ENCODE results near the gene PCLO. TPM values are rescaled to one million over a fixed set of nuclear protein-coding genes. Genes with fewer than 3 reads are reported as not detected.

Gene PCLO
- total RNA-seq, 1 donor from 2014 or later, result 0.52 TPM

GRCh38 chr7:83020161-83020560, 142.5 kb downstream of the PCLO start:
- Histone ChIP-seq H3K4me1 (ENCODE audit: control insufficient read depth in 3 of 3, insufficient read depth in 3 of 3, low read length in 3 of 3) (no peaks in the 10 kb centered on the region), H3K27ac (ENCODE audit: low read depth, low read length) (no peak overlapping the region), H3K27me3 (ENCODE audit: control insufficient read depth in 3 of 3, insufficient read depth in 3 of 3, low read length in 3 of 3) (no peaks in the 10 kb centered on the region), H3K9me3 (ENCODE audit: control insufficient read depth in 3 of 3, low read length in 3 of 3) (peaks cover 0 to 4% (median 0%) of the 10 kb centered on the region in 3 donors), H3K4me3 (ENCODE audit: low read length in 3 of 3) (no peak overlapping the region), H3K36me3 (ENCODE audit: control insufficient read depth in 3 of 3, insufficient read depth in 3 of 3, low read length in 3 of 3) (no peaks in the 10 kb centered on the region), H3K9ac (ENCODE audit: low read depth in 1 of 3, low read length in 3 of 3) (no peak overlapping the region)

GRCh38 chr7:83015916-83016315, 146.8 kb downstream of the PCLO start:
- Histone ChIP-seq H3K4me1 (ENCODE audit: control insufficient read depth in 3 of 3, insufficient read depth in 3 of 3, low read length in 3 of 3) (no peaks in the 10 kb centered on the region), H3K27ac (ENCODE audit: low read depth, low read length) (no peak overlapping the region), H3K9me3 (ENCODE audit: control insufficient read depth in 3 of 3, low read length in 3 of 3) (peaks cover 0 to 2% (median 0%) of the 10 kb centered on the region in 3 donors), H3K4me3 (ENCODE audit: low read length in 3 of 3) (no peak overlapping the region), H3K27me3 (ENCODE audit: control insufficient read depth in 3 of 3, insufficient read depth in 3 of 3, low read length in 3 of 3) (no peaks in the 10 kb centered on the region), H3K9ac (ENCODE audit: low read depth in 1 of 3, low read length in 3 of 3) (no peak overlapping the region), H3K36me3 (ENCODE audit: control insufficient read depth in 3 of 3, insufficient read depth in 3 of 3, low read length in 3 of 3) (no peaks in the 10 kb centered on the region)

DNA sequence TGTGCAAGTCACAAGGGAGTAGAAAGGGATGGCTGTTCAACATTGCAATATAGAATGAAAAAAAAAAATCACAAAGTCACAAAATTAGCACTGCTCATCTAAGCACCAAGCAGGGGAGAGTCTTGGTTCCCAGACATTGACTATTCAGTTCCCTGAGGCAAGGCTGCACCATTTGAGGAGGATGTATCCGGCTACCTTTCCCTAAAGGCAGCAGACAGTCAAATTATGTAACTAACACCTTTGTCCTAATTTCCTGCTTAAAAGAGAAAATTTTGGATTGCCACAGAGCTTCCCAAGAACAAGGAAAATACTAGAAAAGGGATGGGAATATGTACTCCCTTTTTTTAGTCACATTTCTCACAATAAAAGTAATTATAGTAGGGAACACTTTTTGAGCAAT, 148.1 kb downstream of the PCLO start:
- Histone ChIP-seq H3K27ac (ENCODE audit: low read depth, low read length) (no peak overlapping the region), H3K9me3 (ENCODE audit: control insufficient read depth in 3 of 3, low read length in 3 of 3) (no peaks in the 10 kb centered on the region), H3K4me3 (ENCODE audit: low read length in 3 of 3) (no peak overlapping the region), H3K27me3 (ENCODE audit: control insufficient read depth in 3 of 3, insufficient read depth in 3 of 3, low read length in 3 of 3) (no peaks in the 10 kb centered on the region), H3K9ac (ENCODE audit: low read depth in 1 of 3, low read length in 3 of 3) (no peak overlapping the region), H3K36me3 (ENCODE audit: control insufficient read depth in 3 of 3, insufficient read depth in 3 of 3, low read length in 3 of 3) (no peaks in the 10 kb centered on the region), H3K4me1 (ENCODE audit: control insufficient read depth in 3 of 3, insufficient read depth in 3 of 3, low read length in 3 of 3) (no peaks in the 10 kb centered on the region)

DNA sequence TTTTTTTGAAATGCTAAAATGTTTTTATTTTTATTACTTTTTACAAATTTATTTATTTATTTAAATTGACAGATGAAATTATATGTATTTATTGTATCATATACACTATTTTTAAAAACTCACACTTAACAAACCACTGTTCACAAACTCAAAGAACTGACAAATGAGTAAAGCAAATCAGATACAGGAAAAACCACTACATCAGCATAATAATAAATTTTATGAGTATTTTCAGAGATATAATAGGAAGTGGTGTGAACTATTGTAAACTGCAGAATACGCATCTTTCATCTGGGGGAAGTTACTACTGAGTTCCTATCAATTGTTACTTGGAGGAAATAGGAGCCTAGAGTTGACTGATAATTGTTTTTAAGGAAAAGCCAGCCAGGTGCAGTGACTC, 150.7 kb downstream of the PCLO start:
- Histone ChIP-seq H3K9me3 (ENCODE audit: control insufficient read depth in 3 of 3, low read length in 3 of 3) (no peaks in the 10 kb centered on the region), H3K4me3 (ENCODE audit: low read length in 3 of 3) (no peak overlapping the region), H3K36me3 (ENCODE audit: control insufficient read depth in 3 of 3, insufficient read depth in 3 of 3, low read length in 3 of 3) (no peaks in the 10 kb centered on the region), H3K27ac (ENCODE audit: low read depth, low read length) (no peak overlapping the region), H3K27me3 (ENCODE audit: control insufficient read depth in 3 of 3, insufficient read depth in 3 of 3, low read length in 3 of 3) (no peaks in the 10 kb centered on the region), H3K4me1 (ENCODE audit: control insufficient read depth in 3 of 3, insufficient read depth in 3 of 3, low read length in 3 of 3) (no peaks in the 10 kb centered on the region), H3K9ac (ENCODE audit: low read depth in 1 of 3, low read length in 3 of 3) (no peak overlapping the region)

DNA sequence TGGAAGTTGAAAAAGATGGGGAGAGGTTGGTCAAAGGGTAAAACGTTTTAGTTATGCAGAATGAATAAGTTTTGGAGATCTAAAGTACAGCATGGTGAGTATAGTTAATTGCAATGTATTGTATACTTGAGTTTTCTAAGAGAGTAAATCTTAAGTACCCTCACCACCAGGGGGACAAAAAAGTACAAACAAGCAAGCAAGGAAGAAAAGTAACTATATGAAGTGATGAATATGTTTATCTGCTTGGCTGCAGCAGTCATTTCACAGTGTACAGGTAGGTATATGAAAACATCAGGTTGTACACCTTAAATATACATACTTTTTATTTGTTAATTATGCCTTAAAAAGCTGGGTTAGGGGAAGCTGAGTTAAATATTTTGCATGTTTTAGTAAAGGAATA, 157.3 kb downstream of the PCLO start:
- no peak overlapping the region for H3K9ac ChIP-seq (ENCODE audit: low read depth in 1 of 3, low read length in 3 of 3)

DNA sequence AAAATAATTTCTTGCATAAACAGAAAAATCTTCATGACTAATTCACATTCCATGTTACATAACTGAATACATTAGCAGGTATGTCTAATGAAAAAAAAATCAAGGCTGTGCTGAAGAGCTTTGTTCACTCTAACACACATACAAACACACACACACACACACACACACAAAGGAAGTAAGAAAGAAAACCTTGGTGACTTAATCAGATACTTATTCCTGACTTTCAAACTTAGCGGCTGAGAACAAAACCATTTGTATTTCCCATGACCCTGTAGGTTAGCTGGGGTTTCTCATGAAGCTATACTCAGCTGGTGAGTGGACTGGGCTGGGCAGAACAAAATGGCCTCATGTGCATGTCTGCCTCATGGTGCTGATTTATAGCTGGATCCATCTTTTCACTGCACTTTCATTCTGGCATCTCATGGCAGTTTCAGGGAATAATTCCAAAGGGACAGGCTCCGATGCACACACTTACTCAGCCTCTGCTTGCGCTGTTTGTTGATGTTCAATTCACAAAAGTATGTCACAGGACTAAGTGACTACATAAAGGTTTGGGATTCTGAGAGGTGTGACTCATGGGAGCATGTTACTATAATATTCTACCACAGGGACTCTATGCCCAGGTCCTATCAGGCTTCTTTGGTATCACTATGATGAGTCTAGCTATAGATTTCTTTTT, 161.2 kb downstream of the PCLO start:
- Histone ChIP-seq H3K4me1 (ENCODE audit: control insufficient read depth in 3 of 3, insufficient read depth in 3 of 3, low read length in 3 of 3) (no peaks in the 10 kb centered on the region), H3K27me3 (ENCODE audit: control insufficient read depth in 3 of 3, insufficient read depth in 3 of 3, low read length in 3 of 3) (no peaks in the 10 kb centered on the region), H3K9ac (ENCODE audit: low read depth in 1 of 3, low read length in 3 of 3) (no peak overlapping the region), H3K9me3 (ENCODE audit: control insufficient read depth in 3 of 3, low read length in 3 of 3) (peaks cover 0 to 2% (median 0%) of the 10 kb centered on the region in 3 donors), H3K27ac (ENCODE audit: low read depth, low read length) (no peak overlapping the region), H3K36me3 (ENCODE audit: control insufficient read depth in 3 of 3, insufficient read depth in 3 of 3, low read length in 3 of 3) (no peaks in the 10 kb centered on the region), H3K4me3 (ENCODE audit: low read length in 3 of 3) (no peak overlapping the region)

More for the DNA sequence above, 157.3 kb downstream of the PCLO start:
- H3K27ac ChIP-seq (ENCODE audit: low read depth, low read length), result no peak overlapping the region
- H3K27me3 ChIP-seq (ENCODE audit: control insufficient read depth in 3 of 3, insufficient read depth in 3 of 3, low read length in 3 of 3), result no peaks in the 10 kb centered on the region
- no peaks in the 10 kb centered on the region for H3K4me1 ChIP-seq (ENCODE audit: control insufficient read depth in 3 of 3, insufficient read depth in 3 of 3, low read length in 3 of 3)
- no peaks in the 10 kb centered on the region for H3K36me3 ChIP-seq (ENCODE audit: control insufficient read depth in 3 of 3, insufficient read depth in 3 of 3, low read length in 3 of 3)
- H3K9me3 ChIP-seq (ENCODE audit: control insufficient read depth in 3 of 3, low read length in 3 of 3), result peaks cover 0 to 2% (median 0%) of the 10 kb centered on the region in 3 donors
- no peak overlapping the region for H3K4me3 ChIP-seq (ENCODE audit: low read length in 3 of 3)

GRCh38 chr7:82998436-82998835, 164.2 kb downstream of the PCLO start:
- Histone ChIP-seq H3K36me3 (ENCODE audit: control insufficient read depth in 3 of 3, insufficient read depth in 3 of 3, low read length in 3 of 3) (no peaks in the 10 kb centered on the region), H3K27ac (ENCODE audit: low read depth, low read length) (no peak overlapping the region), H3K9me3 (ENCODE audit: control insufficient read depth in 3 of 3, low read length in 3 of 3) (peaks cover 0 to under 1% (median 0%) of the 10 kb centered on the region in 3 donors), H3K9ac (ENCODE audit: low read depth in 1 of 3, low read length in 3 of 3) (no peak overlapping the region), H3K4me3 (ENCODE audit: low read length in 3 of 3) (no peak overlapping the region), H3K27me3 (ENCODE audit: control insufficient read depth in 3 of 3, insufficient read depth in 3 of 3, low read length in 3 of 3) (no peaks in the 10 kb centered on the region), H3K4me1 (ENCODE audit: control insufficient read depth in 3 of 3, insufficient read depth in 3 of 3, low read length in 3 of 3) (no peaks in the 10 kb centered on the region)

GRCh38 chr7:82985144-82985802, 177.4 kb downstream of the PCLO start:
- no peak overlapping the region for H3K4me3 ChIP-seq (ENCODE audit: low read length in 3 of 3)
- no peaks in the 10 kb centered on the region for H3K4me1 ChIP-seq (ENCODE audit: control insufficient read depth in 3 of 3, insufficient read depth in 3 of 3, low read length in 3 of 3)
- H3K9ac ChIP-seq (ENCODE audit: low read depth in 1 of 3, low read length in 3 of 3), result no peak overlapping the region
- no peaks in the 10 kb centered on the region for H3K27me3 ChIP-seq (ENCODE audit: control insufficient read depth in 3 of 3, insufficient read depth in 3 of 3, low read length in 3 of 3)
- H3K27ac ChIP-seq (ENCODE audit: low read depth, low read length), result no peak overlapping the region
- H3K36me3 ChIP-seq (ENCODE audit: control insufficient read depth in 3 of 3, insufficient read depth in 3 of 3, low read length in 3 of 3), result no peaks in the 10 kb centered on the region
- no peaks in the 10 kb centered on the region for H3K9me3 ChIP-seq (ENCODE audit: control insufficient read depth in 3 of 3, low read length in 3 of 3)

DNA sequence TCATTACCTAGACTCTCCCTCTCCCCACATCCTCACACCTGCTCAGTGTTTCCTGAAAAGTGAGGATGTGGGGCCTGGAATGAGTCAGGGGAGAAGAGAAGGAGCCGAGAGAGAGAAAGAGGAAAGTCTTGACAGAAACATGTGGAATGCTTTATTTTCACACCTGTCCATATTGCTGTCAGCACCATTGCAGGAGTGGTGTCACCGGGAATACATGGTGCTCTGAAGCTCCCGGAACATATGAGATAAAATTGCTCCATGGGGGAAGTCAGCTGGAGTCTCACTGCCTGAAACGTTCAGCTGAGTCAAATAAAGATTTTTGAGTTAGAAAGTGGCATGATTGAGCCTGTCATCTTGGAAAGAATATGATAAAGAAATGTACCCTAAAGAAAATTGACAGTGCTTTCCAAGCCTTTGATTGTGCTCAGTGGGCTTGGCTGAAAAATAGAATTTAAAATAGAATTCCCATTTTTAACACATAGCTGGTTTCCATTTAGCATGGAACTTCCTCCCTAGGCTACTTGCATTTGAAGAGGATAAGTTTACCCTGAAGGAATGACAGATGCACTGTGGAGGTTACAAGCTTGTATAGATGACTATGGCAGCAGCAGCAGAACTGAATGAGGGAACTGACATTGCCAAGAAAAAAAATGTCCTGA, 182.4 kb downstream of the PCLO start:
- H3K27ac ChIP-seq (ENCODE audit: low read depth, low read length), result no peak overlapping the region
- no peaks in the 10 kb centered on the region for H3K4me1 ChIP-seq (ENCODE audit: control insufficient read depth in 3 of 3, insufficient read depth in 3 of 3, low read length in 3 of 3)
- H3K9ac ChIP-seq (ENCODE audit: low read depth in 1 of 3, low read length in 3 of 3), result no peak overlapping the region
- H3K9me3 ChIP-seq (ENCODE audit: control insufficient read depth in 3 of 3, low read length in 3 of 3), result no peaks in the 10 kb centered on the region
- no peak overlapping the region for H3K4me3 ChIP-seq (ENCODE audit: low read length in 3 of 3)
- no peaks in the 10 kb centered on the region for H3K27me3 ChIP-seq (ENCODE audit: control insufficient read depth in 3 of 3, insufficient read depth in 3 of 3, low read length in 3 of 3)
- no peaks in the 10 kb centered on the region for H3K36me3 ChIP-seq (ENCODE audit: control insufficient read depth in 3 of 3, insufficient read depth in 3 of 3, low read length in 3 of 3)

DNA sequence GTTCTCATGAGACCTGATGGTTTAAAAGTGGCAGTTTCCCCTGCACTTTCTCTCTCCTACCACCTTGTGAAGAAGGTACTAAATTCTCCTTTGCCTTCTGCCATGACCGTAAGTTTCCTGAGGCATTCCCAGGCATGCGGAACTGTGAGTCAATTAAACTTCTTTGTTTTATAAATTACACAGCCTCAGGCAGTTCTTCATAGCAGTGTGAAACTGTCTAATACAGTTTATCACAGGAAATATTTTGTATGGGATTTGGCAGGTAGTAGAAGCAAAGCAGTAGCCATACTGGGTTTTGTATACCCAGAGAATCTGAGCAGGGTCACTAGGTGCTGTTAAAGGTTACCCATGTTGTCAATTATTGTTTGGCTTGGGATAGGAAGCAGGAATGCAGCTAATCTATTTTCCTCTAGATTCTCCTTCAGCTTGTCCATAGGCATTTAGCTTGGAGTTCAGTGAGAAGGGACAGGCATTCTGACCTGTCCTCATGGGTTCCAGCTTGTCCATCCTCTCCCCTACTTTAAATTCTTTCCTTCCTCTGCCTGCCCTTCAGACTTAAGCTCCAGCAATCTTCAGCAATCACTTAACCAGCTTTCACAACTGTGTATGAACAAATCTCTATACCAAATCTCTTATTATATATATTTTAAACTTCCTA, 186.7 kb downstream of the PCLO start:
- Histone ChIP-seq H3K27me3 (ENCODE audit: control insufficient read depth in 3 of 3, insufficient read depth in 3 of 3, low read length in 3 of 3) (no peaks in the 10 kb centered on the region), H3K9me3 (ENCODE audit: control insufficient read depth in 3 of 3, low read length in 3 of 3) (no peaks in the 10 kb centered on the region), H3K4me3 (ENCODE audit: low read length in 3 of 3) (no peak overlapping the region), H3K9ac (ENCODE audit: low read depth in 1 of 3, low read length in 3 of 3) (no peak overlapping the region), H3K36me3 (ENCODE audit: control insufficient read depth in 3 of 3, insufficient read depth in 3 of 3, low read length in 3 of 3) (no peaks in the 10 kb centered on the region), H3K4me1 (ENCODE audit: control insufficient read depth in 3 of 3, insufficient read depth in 3 of 3, low read length in 3 of 3) (no peaks in the 10 kb centered on the region), H3K27ac (ENCODE audit: low read depth, low read length) (no peak overlapping the region)

Data from skeletal muscle tissue (tissue), 4 donors.